GM18507 (cell line): ENCODE results near the gene PLCB4.

Experiments
- DNase-seq: peaks from one replicate; pipeline ENCODE4 v3.0.0; 2011; ENCODE audit warnings: low read depth; ENCODE audit not compliant: insufficient read length; ENCODE audit errors: extremely low spot score
- FAIRE-seq: peaks from 2 replicates; lab custom pipeline; 2011; peaks lifted over from hg19 to GRCh38; lab: Jason Lieb, UNC

PLCB4 gene

DNA sequence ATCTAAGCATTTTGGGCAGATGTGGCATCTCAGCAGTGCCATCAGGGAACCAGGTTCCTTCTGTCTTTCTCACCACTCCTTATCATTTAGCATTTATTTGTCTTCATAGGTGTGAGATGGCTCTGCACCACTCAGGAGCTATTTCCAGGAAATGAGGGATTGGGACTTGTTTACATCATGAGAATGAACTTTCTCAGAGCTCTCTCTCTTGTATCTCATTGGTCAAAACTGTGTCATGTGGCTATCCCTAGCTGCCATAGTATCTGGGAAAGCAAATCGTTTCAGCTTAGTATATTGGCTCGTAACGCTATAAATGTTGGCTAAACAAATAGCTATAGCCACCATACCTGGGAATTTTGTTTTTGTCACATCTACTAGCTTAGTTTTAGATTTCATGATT, 23.8 kb downstream of the PLCB4 start:
- no peak for DNase-seq
- no peak for FAIRE-seq

DNA sequence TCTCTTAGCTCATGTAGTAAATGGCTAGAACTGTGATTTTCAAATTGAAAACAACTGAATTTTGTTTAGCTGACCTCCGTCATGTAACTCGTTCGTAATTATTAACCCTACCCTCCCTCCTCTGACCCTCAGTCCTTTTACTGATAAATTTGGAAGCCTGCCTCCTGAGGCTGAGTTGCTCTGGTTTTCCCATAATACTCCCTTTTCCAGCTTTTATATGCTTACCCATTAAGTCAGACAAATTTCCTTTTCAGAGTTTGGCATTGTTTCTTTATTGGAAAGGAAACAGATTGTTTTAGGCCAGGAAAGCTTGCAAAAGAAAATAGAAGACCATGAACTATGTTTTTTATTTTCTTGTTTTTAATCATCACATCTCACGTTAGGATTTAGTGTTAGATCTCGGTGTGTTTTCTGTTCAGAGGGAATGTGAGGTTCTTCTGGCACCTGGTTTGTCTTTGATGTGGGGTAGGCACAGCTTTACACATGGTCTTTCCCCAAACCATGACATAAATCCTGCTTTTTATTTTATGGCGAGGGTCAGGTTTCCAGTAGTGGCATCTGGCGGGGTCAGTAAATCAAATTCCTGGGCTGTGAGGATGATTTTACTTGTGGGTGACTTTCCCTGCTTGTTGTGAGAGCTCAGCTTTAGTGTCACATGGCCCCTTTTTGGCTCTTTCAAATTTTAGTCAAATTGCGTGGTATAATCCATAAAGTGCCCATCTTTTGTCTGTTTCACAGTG, 24.5 kb downstream of the PLCB4 start:
- FAIRE-seq (no peak), DNase-seq (no peak)

- no peak for FAIRE-seq
- DNase-seq = no peak
These were observed 30.5 kb downstream of the PLCB4 start for GRCh38 chr20:9099372-9099771.

DNA sequence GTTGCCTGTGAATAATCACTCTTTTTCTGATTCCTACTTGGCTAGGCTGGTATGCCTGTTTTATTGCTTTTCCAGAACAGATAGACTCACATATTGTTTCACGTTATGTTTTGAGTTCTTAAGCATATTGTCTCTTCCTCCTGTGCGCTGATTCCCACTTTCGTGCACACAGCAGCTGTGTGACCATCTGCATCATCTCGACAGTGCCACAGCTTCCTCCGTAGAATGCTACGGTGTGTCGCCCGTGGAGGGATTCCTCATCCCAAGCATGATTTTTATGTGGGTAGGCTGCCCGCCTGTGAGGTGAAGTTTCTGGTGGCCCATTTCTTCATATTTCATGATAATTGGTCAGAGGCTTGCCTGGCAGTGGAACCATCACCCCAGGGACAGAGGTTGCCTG, 31.8 kb downstream of the PLCB4 start:
- DNase-seq (no peak), FAIRE-seq (no peak)

- FAIRE-seq (no peak), DNase-seq (no peak)
These were observed 33.6 kb downstream of the PLCB4 start for GRCh38 chr20:9102456-9102855.

- FAIRE-seq = no peak
These were observed 35.1 kb downstream of the PLCB4 start for GRCh38 chr20:9103955-9104354.

DNA sequence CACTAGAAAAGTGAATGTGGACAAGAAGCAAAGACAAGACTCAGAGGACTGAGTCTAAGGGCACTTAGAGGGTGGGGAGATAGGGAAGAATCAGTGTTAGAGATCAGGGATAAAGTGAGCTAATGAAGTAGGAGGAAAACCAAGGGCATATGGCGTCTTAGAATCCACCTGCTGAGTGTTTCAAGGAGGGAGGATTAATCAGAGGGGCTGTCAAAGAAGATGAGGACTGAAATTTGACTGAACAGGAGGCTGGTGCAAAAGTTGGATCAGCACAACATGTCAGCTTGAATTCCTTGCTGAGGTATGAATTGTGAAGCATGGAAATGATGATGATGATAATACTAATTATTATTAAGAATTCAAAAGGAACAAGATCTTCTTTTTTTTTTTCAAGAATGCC, 39.4 kb downstream of the PLCB4 start:
- DNase-seq = no peak
- FAIRE-seq = no peak

More at GRCh38 chr20:9103955-9104354, 35.1 kb downstream of the PLCB4 start:
- no peak for DNase-seq

- FAIRE-seq = no peak
These were observed 40.7 kb downstream of the PLCB4 start for GRCh38 chr20:9109566-9109965.

GRCh38 chr20:9110365-9110764, 41.5 kb downstream of the PLCB4 start:
- FAIRE-seq (no peak), DNase-seq (no peak)

More at GRCh38 chr20:9109566-9109965, 40.7 kb downstream of the PLCB4 start:
- no peak for DNase-seq

DNA sequence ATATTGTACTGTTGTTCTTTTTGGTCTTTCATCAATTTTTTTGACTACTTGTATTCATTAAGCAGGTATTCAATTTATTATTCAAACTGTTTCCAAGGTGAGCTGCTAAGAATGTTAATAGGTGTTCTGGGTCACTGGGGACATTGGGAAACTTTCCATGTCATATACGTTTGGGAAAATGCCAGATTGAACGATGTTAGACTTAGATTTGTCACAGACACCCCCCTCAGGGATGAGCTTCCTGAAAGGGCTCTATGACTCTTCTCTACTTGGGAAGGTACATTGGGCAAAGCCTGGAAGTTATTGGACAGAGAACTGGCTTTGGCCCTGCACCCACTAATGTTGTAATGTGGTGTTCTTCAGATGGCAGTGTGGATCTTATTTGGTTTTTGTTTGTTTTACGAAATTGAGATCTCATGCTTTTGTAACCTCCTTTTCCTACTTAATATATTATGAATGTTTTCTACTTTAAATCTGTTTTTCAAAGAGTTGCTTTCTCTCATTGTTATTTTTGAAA, 42.1 kb downstream of the PLCB4 start:
- FAIRE-seq (no peak), DNase-seq (no peak)

DNA sequence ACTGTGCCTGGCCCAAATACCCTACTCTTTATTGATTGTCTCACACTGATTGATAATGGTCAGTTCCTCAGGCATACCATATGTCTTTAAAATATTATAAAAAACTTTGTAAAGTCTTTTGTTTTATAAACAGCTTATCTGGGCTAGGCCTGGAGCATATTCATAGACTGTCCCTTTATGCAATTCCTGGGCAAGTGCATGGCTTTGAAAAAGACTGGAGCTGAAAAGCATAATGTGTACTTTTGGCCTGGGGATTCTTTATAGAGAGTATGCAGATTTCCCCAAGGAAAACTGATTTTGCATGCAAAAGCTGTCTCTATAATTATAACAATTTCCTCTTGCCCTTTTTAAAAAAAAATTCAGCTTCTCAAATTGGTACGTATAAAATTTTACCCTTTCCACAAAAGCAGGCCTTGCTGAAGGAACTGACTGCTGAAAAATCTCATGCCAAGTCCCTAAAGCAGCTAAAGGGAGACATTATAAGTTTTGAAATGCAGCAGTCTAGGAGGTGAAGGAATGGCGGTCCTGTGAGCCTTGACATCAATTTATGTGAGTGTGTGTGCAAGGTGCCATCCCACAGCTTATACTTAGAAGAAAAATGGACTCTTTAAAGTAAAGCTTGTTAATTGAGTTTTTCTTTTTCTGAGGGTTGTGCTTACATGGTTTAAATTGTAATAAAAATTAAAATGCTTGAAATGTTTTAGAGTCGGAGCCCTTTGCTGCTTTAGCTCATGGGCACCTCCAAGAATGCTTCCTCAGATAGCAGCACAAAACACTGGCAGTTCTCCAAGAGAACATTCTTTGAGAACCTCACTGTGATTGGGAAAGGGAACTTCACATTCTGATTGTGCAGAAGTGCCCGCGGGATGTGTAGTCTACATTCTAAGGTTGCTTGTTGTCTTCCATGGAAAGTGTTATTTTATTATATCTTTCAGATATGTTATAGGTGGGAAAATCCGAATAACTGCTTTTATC, 43.9 kb downstream of the PLCB4 start:
- no peak for DNase-seq
- no peak for FAIRE-seq

DNA sequence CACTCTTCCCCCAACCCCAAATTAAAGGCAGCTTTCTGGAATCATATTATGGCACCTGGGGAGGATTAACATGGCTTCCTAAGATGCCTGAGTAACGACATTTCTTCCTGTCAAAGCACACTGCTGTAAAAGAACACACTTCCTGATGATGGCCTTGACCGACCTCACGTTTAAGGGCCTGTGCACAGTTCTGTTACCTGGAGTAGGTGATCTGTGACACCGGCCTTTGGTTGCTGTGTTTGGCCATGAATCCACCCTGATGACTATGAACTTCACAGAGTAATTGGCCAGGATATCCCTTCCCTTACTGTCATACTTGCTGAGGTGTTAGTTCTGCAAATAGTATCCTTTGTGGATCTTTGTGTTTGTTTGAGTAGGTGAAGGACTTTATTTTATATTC, 45.8 kb downstream of the PLCB4 start:
- FAIRE-seq (no peak), DNase-seq (no peak)

- no peak for DNase-seq
These were observed 48.7 kb downstream of the PLCB4 start for GRCh38 chr20:9117548-9117947.

GRCh38 chr20:9119776-9120175, 50.9 kb downstream of the PLCB4 start:
- no peak for FAIRE-seq
- DNase-seq = no peak

More at GRCh38 chr20:9117548-9117947, 48.7 kb downstream of the PLCB4 start:
- FAIRE-seq = no peak

- DNase-seq (no peak), FAIRE-seq (no peak)
These were observed 52.3 kb downstream of the PLCB4 start for GRCh38 chr20:9121211-9121610.

DNA sequence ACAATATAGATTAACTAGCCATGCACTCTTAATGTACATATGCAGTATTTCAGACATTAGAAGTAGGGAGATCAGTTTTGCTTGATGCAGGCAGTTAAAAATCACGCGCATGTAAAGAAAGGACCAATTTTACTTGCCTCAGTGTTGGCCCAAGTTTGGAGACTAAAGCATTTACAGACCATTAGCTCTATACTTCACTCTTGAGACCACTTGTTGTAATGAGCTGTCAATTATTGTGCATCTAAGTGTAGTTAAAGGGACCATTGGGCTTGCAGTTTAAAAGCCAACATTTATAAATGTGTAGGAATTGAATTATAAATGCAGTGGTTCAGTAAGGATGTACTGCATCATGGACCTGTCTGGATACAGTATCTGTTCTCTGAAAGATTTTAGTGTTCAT, 53.7 kb downstream of the PLCB4 start:
- no peak for FAIRE-seq
- DNase-seq = no peak

DNA sequence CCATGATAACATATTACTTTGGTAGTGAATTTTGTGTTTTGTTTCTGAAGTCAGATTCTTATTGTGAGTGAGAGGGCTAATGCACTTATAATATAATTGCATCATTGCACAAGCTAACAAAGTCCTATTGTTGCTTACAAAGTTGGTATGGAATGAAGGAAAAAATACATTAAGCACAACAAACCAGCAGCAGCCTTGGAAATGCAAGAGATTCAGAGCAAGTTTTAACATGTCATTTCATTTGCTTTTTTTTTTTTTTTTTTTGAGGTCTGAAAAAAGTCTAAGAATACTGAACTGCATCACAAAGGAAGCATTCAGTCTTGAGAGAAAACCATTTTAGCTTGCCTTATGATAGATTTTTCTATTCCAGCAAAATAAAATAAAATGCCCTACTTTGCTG, 57.6 kb downstream of the PLCB4 start:
- FAIRE-seq = no peak
- no peak for DNase-seq

- DNase-seq = no peak
- FAIRE-seq = no peak
These were observed 59.7 kb downstream of the PLCB4 start for GRCh38 chr20:9128568-9128967.

- FAIRE-seq (no peak), DNase-seq (no peak)
These were observed 60.9 kb downstream of the PLCB4 start for GRCh38 chr20:9129756-9130155.

DNA sequence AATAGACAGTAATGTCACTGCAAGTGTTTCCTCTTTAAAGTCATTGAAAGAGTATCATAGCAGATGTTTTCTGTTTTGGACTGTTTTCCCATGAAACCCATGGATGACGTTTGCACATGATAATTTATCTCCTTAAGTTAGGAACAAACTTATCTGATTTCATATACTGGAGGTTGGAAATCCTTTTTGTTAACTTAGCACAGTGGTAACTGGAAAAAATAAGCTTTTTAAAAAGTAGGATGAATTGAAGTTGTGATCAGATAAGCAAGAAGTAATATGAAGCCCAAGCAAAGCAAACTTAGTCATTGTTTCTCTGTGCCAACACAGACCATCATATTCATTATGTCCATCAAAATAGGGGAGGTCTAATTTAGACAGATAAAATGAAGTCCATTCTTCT, 61.6 kb downstream of the PLCB4 start:
- FAIRE-seq = no peak
- no peak for DNase-seq
